ENCODE results near the gene LSP1.
"Not testable (repeated sequence)": the region's sequence is repeated elsewhere in the genome, so short reads cannot be mapped to it uniquely, and the experiment has no call there.

GRCh38 chr11:1875851-1876301 lies 23.0 kb downstream of the LSP1 start:
- not testable (repeated sequence) for TF ChIP-seq CTCF, POLR2AphosphoS5 (IDR thresholded peaks at IDR 0.05)

Data from sigmoid colon (tissue), 4 donors.